HG03565 (cell line): ENCODE results near the gene CACNA1G.

Source experiments
- ATAC-seq: cut with Tn5 transposase; IDR thresholded peaks from one replicate; pipeline ENCODE4 v1.9.1; 2021; ENCODE audit warnings: mild to moderate bottlenecking, moderate library complexity; ENCODE audit not compliant: unreplicated experiment

CACNA1G gene

GRCh38 chr17:50665838-50666237, 105.3 kb downstream of the CACNA1G start:
- ATAC-seq, result no peak

- ATAC-seq, result no peak
These were observed 105.8 kb downstream of the CACNA1G start for GRCh38 chr17:50666316-50666715.

- ATAC-seq, result no peak
These were observed 106.9 kb downstream of the CACNA1G start for GRCh38 chr17:50667259-50668024.

GRCh38 chr17:50668025-50668837, 107.7 kb downstream of the CACNA1G start:
- ATAC-seq, result no peak

DNA sequence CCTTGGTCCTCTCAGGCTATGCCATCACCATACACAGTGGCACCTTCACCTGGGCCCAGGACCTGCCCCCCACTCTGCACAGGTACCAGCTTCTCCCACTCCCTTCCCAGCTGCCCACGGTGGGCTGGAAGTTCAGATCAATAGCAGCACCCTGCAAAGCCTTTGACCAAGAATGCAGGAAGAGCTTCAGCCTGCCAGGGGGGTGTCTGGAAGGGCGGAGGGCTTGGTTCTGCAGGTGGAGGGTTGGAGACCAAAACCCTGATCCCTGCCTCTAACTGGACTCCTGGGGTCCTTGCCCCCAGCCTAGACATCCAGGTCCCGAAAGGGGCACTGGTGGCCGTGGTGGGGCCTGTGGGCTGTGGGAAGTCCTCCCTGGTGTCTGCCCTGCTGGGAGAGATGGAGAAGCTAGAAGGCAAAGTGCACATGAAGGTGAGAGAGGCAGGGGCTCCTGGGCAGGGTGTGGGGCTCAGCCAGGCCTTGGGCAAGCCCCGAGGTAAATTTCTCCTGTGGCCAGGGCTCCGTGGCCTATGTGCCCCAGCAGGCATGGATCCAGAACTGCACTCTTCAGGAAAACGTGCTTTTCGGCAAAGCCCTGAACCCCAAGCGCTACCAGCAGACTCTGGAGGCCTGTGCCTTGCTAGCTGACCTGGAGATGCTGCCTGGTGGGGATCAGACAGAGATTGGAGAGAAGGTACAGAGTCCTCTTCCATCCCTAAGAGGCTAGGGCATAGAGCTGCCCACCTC, 108.5 kb downstream of the CACNA1G start:
- ATAC-seq, result no peak

DNA sequence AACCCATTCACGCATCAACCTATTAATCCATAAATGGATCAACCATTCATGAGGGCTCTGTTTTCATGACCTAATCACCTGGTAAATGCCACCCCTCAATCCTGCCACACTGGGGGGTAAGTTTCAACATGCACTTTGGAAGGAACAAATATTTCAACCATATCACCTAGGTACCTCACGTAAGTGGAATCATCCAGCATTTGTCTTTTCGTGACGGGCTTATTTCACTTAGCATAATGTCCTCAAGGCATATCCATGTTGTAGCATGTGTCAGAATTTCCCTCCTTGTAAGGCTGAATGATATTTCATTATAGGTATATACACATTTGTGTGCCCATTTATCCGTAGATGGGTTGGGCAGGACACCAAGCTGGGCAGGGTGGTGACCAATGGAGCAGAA, 111.6 kb downstream of the CACNA1G start:
- no peak for ATAC-seq

GRCh38 chr17:50672831-50673551, 112.5 kb downstream of the CACNA1G start:
- no peak for ATAC-seq

GRCh38 chr17:50675190-50675589, 114.7 kb downstream of the CACNA1G start:
- ATAC-seq, result no peak

GRCh38 chr17:50675627-50676026, 115.1 kb downstream of the CACNA1G start:
- no peak for ATAC-seq

- no peak for ATAC-seq
These were observed 115.8 kb downstream of the CACNA1G start for GRCh38 chr17:50676065-50676975.
